GM13977 (cell line): ENCODE measurements around the gene CRAMP1.
"Not testable (repeated sequence)": the region's sequence is repeated elsewhere in the genome, so short reads cannot be mapped to it uniquely, and the experiment has no call there.

Experiments used
- DNase-seq: peaks from one replicate; pipeline ENCODE4 v3.0.0; 2012; ENCODE audit warnings: low spot score
- CTCF ChIP-seq: IDR thresholded peaks from 2 replicates; pipeline ENCODE4 v1.5.1; 2012; ENCODE audit warnings: mild to moderate bottlenecking, control low read depth; ENCODE audit not compliant: insufficient read depth; ENCODE audit errors: extremely low read depth, missing control alignments
- in situ Hi-C: fragments of 300-500 bp; cut with MboI; formaldehyde crosslinking; loops from one replicate; pipeline ENCODE4 v1.12.0; 2022; ENCODE audit warnings: low sequenced_read_pairs, low pct_unique_long_range_greater_than_20kb, mixed read lengths, inconsistent platforms; ENCODE audit not compliant: unreplicated experiment

Gene CRAMP1

GRCh38 chr16:1696863-1697262, 84.7 kb downstream of the CRAMP1 start:
- no peak for TF ChIP-seq CTCF
- in situ Hi-C loops = no loop called here
- DNase-seq = no peak

- DNase-seq = no peak
- in situ Hi-C loops = no loop called here
- no peak for TF ChIP-seq CTCF
Measured at GRCh38 chr16:1698680-1699079, 86.5 kb downstream of the CRAMP1 start.

GRCh38 chr16:1700246-1700645, 88.1 kb downstream of the CRAMP1 start:
- no peak for TF ChIP-seq CTCF
- no peak for DNase-seq
- in situ Hi-C loops = no loop called here

- no peak for TF ChIP-seq CTCF
- in situ Hi-C loops = no loop called here
- no peak for DNase-seq
Measured at GRCh38 chr16:1701216-1701878, 89.2 kb downstream of the CRAMP1 start.

GRCh38 chr16:1705324-1705687, 93.1 kb downstream of the CRAMP1 start:
- in situ Hi-C loops, DNase-seq: not testable (repeated sequence)

GRCh38 chr16:1705688-1706385, 93.7 kb downstream of the CRAMP1 start, which contains the start of gene MAPK8IP3:
Gene MAPK8IP3, plus strand, starts transcription at chr16:1706195. Its CDS starts 145 bp downstream, at chr16:1706340.
- TF ChIP-seq CTCF = peak; percentile 100
- DNase-seq = peak; percentile 99
- in situ Hi-C loops = no loop called here

GRCh38 chr16:1706386-1707192, 94.4 kb downstream of the CRAMP1 start:
- DNase-seq = peak; percentile 80
- TF ChIP-seq CTCF = no peak
- in situ Hi-C loops = no loop called here
